ENCODE results near the gene TSPAN31.
A peak's percentile ranks its signal among the peaks of the same experiment; 100 is the strongest.

TSPAN31 gene

GRCh38 chr12:57754411-57755193 lies 9.8 kb downstream of the TSPAN31 start, which contains the start of gene MARCHF9:
Gene MARCHF9 (plus strand): TSS chr12:57755103. CDS start chr12:57755529, 426 bp downstream.
- peak; percentile 87 for DNase-seq

- DNase-seq, result no peak
Measured at GRCh38 chr12:57755194-57755453, 10.3 kb downstream of the TSPAN31 start.

DNA sequence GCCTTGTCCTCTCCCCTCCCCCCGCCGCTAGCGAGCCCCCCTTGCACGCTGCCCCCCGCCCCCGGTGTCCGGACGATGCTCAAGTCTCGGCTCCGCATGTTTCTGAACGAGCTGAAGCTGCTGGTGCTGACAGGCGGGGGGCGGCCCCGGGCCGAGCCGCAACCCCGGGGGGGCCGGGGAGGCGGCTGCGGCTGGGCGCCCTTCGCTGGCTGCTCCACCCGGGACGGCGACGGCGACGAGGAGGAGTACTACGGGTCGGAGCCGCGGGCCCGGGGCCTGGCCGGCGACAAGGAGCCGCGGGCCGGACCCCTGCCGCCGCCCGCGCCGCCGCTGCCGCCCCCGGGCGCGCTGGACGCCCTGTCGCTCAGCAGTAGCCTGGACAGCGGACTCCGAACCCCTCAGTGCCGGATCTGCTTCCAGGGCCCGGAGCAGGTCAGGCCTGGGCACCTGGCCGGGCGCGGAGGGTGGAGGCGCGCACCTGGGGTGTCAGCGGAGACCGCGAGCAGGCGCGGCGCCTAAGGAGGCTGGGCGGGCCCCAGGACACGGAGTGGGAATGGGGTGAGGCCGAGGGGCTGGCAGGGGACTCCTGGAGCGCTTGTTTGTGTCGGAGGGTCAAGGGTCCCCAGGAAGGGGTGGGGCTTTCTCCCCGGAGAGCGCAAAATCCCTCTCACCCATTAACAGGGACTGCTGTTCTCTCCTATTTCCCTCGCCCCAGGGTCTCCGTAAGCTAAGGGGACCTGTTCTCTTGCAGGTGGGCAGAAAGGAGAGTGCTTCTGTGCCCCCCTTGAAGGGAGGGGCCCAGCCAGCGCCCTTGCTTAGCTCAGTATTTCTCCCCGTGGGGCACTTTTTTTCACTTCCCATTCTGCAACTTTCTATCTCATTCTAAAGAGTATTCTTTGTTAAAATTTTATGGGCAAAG lies 10.9 kb downstream of the TSPAN31 start:
- no peak for DNase-seq

GRCh38 chr12:57756406-57757341 lies 11.8 kb downstream of the TSPAN31 start:
- DNase-seq, result peak; percentile 73

DNA sequence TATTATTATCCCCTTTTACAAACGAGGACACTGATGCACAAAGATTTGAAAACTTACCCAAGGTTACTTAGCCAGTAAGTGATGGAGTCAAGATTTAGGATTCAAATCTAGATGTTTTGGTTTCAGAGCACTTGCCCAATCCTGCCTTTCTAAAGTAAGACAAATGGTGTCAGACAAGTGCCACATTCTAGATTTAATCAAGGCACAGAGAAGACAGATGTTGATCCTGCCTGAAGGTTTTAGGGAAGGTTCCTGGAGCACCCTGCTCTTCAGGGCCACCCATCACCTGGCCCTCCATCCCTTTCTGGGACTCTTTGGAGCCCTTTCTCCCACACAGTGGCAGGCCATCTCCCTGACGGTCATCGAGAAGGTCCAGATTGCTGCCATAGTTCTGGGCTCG lies 12.9 kb downstream of the TSPAN31 start:
- DNase-seq, result no peak

DNA sequence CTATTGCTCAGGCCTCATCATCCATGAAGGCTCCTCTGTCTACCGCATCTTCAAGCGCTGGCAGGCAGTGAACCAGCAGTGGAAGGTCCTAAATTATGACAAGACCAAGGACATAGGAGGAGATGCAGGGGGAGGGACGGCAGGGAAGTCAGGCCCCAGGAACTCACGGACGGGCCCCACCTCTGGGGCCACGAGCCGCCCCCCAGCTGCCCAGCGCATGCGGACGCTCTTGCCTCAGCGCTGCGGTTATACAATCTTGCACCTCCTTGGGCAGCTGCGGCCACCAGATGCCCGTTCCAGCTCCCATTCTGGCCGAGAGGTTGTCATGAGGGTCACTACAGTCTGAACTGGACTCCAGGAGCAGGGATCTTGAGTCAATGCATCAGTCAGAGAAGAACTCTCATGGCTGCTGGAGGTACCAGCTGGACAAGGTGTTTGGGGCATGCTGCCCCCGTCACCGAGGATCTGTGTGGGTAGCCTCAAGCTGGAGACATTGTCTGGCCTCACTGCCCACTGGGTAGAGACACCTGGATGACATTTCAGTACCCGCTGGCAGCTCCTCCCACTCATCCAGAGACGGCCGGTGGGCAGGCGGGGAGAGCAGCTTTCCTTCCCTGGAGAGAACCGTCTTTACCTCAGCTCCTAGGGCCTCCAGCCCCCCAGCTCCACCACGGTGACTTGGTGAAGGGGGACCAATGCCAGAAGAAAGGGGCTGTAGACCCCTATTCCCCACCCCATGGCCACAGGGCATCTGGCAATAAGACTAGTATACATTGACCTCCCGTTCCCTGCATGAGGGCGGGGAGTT lies 13.9 kb downstream of the TSPAN31 start:
- DNase-seq, result no peak

- DNase-seq, result no peak
Measured at GRCh38 chr12:57759360-57759980, 14.6 kb downstream of the TSPAN31 start.

GRCh38 chr12:57760347-57760982 lies 15.6 kb downstream of the TSPAN31 start:
- DNase-seq, result no peak

- DNase-seq, result no peak
Measured at GRCh38 chr12:57761391-57761998, 16.7 kb downstream of the TSPAN31 start.

- no peak for DNase-seq
Measured at GRCh38 chr12:57762463-57762862, 17.6 kb downstream of the TSPAN31 start.

DNA sequence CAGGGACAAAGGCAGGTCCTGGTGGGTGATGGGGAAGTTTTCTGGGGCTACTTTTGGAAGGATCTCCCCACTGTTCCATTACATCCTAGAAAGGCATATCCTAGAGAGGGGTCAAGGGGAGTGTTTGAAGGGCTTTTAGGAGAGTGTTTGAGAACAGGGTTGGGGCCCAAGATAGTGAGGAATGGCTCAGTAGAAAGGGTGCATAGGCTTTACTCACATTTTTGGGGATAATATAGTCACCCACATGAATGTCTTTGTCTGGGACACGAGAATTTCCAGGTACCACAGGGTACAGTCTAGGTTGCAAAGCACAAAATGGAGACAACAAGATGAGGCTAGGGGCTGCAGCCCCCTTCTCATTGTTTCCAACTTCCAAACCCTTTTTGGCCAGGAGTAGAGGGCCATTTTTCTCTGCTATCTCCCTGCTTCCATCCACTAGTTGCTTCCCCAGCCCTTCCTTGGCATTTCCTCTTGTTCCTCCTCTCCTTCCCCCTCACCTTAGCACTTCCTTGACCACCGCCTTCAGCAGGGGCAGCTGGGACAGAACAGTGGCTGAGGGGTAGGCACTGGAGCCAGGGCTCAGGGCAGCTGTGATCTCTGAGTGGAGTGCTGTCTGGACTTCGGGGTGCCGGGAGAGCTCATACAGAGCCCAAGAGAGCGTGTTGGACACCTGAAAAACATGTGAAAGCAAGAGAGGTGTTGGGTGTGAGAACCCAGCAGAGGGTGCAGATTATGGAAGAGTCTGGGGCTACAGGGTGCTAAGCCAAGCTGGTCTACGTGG lies 19.2 kb downstream of the TSPAN31 start:
- no peak for DNase-seq

GRCh38 chr12:57764662-57765002 lies 19.8 kb downstream of the TSPAN31 start:
- peak; percentile 49 for DNase-seq

- DNase-seq, result peak; percentile 68
Measured at GRCh38 chr12:57765003-57765697, 20.3 kb downstream of the TSPAN31 start.

DNA sequence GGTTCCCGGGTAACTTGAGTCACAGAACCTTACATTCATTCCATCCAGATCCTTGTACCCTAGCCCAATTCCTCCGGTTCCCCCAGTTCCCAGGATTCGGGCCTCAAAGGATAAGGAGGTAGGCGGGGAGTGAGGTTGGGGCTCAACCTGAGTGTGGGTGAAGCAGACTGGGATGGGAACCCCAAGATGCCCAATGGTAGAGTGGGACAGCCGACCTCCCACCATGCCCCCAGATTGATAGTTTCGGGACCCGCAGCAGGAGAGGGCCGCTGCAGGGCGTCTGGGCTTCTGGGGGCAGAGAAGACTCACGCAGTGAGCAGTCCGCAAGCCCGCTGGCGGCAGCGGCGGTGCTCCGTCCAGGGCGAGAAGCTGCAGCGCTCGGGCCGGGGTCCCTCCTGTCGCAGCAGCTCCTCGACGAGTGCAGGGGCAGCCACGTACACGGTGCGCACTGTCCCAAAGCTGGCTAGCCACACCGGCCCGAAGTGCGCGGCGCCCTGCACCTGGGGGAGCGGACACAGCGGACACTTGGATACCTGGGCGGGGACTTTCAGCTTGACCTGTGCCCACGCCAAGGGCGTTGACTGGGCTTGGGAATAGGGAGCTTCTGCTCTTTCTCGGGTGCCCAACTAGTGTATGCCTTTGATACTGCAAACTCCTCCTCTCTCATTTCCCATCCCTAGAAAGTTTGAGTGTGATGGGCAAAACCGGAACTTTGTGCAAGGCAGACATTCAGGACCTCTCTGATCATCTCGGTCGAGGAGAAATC lies 21.0 kb downstream of the TSPAN31 start:
- peak; percentile 17 for DNase-seq

GRCh38 chr12:57766464-57767304 lies 21.8 kb downstream of the TSPAN31 start, which contains the start of gene CYP27B1:
Gene CYP27B1 (minus strand): TSS chr12:57767078. CDS start chr12:57767041, 37 bp downstream.
- no peak for DNase-seq

DNA sequence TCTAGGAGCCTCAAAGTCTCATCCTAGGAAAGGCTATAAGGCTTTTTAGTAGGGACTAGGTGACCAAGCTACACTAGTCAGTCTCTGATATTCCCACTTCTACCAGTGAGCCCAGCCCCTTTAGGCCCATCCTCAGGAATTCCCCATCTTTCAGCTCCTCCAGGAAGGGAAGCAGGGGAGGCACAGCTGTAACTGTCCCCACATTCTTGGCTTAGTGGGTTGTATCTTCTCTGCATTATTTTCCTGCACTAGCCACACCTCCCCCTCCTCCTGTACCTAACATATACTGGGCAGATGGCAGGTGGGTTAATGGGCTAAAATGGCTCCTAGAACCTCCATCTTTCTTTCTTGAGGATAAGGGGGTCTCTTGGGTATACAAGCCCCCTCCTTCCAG lies 22.5 kb downstream of the TSPAN31 start:
- DNase-seq, result no peak

DNA sequence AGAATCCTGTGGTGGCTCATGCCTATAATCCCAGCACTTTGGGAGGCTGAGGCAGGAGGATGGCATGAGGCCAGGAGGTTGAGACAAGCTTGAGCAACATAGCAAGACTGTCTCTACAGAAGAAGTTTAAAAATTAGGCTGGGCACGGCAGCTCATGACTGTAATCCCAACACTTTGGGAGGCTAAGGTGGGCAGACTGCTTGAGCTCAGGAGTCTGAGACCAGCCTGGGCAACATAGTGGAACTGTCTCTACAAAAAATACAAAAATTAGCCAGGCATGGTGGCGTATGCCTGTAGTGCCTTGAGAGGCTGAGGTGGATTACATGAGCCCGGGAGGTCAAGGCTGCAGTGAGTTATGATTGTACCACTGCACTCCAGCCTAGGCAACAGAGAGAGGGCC lies 23.0 kb downstream of the TSPAN31 start:
- DNase-seq, result no peak
